ENCODE results near the gene TRAPPC10. TPM values are rescaled to one million over a fixed set of nuclear protein-coding genes. Genes with fewer than 3 reads are reported as not detected.

The TRAPPC10 gene
- total RNA-seq, 1 donor from 2014 or later: 17.5 TPM

- DNase-seq (no peak), ATAC-seq (no peak)
- intact Hi-C loops (cut with micrococcal nuclease): no loop called here
These were observed 46.0 kb downstream of the TRAPPC10 start for GRCh38 chr21:44057960-44058651.

GRCh38 chr21:44058652-44058964, 46.5 kb downstream of the TRAPPC10 start:
- intact Hi-C loops (cut with micrococcal nuclease): no loop called here
- ATAC-seq: no peak
- DNase-seq: no peak

GRCh38 chr21:44058981-44059380, 46.9 kb downstream of the TRAPPC10 start:
- intact Hi-C loops (cut with micrococcal nuclease): no loop called here
- DNase-seq: no peak
- ATAC-seq: no peak

DNA sequence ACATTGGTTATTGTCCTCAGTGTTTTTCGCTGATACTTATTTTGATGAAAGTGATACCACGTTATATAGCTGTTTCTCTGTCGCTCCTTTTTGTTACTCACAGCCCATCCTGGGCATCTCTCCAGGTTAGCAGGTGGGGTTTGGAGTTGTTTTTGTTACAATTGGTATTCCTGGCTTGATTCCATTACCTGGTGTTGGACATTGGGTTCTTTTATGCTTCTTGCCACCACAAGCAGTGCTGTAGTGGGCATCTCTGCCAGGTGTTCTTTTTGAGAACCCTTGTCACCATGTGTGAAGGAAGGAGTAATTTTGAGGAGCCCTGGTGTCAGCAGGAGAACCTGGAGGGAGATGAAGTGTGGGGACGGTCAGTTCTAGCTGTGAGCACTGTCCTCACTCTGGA, 47.6 kb downstream of the TRAPPC10 start:
- DNase-seq (no peak), ATAC-seq (no peak)
- intact Hi-C loops (cut with micrococcal nuclease): no loop called here

- DNase-seq (no peak), ATAC-seq (no peak)
These were observed 50.3 kb downstream of the TRAPPC10 start for GRCh38 chr21:44062380-44062779.

DNA sequence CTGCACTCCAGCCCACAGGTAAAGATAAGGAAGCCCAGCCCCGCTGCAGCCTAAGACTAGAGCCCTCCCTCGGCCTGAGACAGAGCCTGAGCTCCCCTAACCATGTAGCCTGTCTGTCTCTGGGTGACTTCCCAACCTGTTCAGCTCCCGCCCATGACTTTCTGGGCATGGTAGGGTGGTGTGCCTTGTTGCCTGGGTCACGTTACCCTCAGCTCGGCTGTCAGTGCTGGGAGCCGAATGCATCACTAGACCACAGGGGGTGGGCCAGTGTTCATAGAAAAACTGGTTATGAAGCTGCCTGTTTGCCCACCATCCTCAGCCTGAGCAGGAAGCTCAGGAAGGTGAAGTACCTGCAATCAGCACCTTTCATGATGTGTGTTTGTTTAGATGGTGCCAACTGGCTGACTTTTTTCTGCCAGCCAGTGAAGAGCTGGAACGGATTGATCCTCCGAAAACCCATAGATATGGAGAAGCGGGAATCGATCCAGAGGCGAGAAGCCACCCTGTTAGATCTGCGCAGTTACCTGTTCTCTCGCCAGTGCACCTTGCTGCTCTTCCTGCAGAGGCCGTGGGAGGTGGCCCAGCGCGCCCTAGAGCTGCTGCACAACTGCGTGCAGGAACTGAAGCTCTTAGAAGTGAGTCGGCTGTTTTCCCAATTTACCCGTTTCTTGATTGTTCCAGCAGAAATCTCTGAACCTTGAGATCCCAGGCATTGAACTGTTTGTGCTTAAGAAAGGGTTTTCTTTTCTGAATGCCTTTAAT, 51.2 kb downstream of the TRAPPC10 start:
- DNase-seq: no peak
- intact Hi-C loops (cut with micrococcal nuclease): no loop called here
- no peak for ATAC-seq

More at GRCh38 chr21:44062380-44062779, 50.3 kb downstream of the TRAPPC10 start:
- intact Hi-C loops (cut with micrococcal nuclease): no loop called here

- DNase-seq (no peak), ATAC-seq (no peak)
- intact Hi-C loops (cut with micrococcal nuclease): no loop called here
These were observed 52.8 kb downstream of the TRAPPC10 start for GRCh38 chr21:44064852-44065403.

- ATAC-seq (no peak), DNase-seq (no peak)
- intact Hi-C loops (cut with micrococcal nuclease): no loop called here
These were observed 53.3 kb downstream of the TRAPPC10 start for GRCh38 chr21:44065428-44065827.

GRCh38 chr21:44066116-44066515, 54.0 kb downstream of the TRAPPC10 start:
- ATAC-seq (no peak), DNase-seq (no peak)
- intact Hi-C loops (cut with micrococcal nuclease): no loop called here

DNA sequence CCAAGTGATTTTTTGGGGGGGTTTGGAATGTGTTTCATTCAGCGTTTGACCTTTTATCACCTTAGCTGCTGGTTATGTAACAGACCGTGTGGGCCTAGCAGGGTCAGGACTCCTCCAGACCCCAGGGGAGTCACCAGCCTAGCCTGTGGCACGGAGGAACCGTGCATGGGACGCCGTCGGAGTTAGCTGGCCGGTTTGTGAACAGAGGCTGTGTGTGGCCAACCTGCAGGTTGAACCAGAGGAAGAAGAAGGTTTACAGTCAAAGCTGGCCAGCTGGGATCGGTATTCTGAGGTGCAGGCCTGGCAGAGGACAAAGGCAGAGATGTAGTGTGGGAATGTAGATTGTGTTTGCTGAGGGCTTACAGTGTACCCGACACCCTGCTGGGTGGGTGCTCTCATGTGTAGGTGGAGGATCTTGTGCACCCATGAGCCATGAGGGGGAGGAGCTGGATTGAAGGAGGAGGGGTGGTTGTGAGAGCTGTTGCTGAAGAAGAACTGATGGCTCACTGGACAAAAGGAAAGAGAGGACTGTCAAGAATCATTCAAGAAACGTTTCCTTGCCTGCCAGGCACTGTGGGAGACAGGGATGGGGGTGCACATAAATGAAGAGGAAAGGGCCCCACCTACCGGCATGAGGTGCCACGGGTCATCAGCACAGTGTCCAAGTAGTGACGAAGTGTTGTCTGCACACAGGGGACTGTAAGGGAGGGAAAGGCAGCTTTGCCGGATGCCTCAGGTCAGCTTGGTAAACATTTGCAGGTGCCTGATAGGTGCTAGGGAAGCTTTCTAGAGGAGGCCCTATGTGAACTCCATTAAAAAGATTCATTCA, 55.1 kb downstream of the TRAPPC10 start:
- no peak for DNase-seq
- peak; percentile 24 for ATAC-seq
- intact Hi-C loops (cut with micrococcal nuclease): no loop called here

DNA sequence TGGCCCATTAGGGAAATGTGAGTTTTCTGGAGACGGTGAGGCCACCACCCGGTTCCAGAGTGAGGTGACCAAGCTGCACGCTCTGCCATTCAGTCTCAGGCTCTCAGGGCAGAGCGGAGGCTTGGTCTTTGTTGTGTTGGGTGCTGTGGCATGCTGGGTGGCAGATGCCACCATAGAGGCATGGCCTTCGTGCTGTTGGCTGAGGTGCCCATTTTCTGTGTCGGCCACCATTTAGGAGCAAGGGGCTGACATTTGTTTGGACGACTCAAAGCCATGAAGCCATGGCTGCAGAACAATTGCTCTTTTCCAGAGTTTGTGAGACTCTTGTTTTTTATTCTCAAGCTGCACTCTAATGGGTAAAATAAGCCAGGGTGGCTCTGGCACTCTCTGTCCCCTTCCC, 58.3 kb downstream of the TRAPPC10 start:
- ATAC-seq (no peak), DNase-seq (no peak)
- intact Hi-C loops (cut with micrococcal nuclease): no loop called here

- ATAC-seq (no peak), DNase-seq (no peak)
- intact Hi-C loops (cut with micrococcal nuclease): no loop called here
These were observed 59.4 kb downstream of the TRAPPC10 start for GRCh38 chr21:44071359-44072104.

- ATAC-seq: no peak
- intact Hi-C loops (cut with micrococcal nuclease): no loop called here
- no peak for DNase-seq
These were observed 60.0 kb downstream of the TRAPPC10 start for GRCh38 chr21:44072111-44072510.

GRCh38 chr21:44074315-44074958, 62.3 kb downstream of the TRAPPC10 start:
- intact Hi-C loops (cut with micrococcal nuclease): no loop called here

DNA sequence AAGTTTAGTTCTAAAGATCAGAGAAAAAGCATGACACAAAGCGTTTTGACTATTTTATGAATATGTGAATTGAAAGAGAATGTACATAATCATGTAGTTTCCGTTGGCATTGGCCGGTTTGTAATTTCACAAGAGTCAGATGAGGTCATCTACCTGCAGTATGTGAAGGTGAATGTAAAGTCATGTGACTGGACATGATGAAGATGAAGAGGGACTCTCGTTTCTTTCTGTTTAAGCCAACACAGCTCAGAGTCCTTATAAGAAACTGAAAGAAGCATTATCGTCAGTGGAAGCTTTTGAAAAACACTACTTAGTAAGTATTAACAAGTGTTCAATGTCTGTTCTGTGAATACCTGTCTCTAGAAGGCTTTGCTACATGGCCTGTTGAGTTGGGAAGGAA, 64.2 kb downstream of the TRAPPC10 start:
- DNase-seq: no peak
- no peak for ATAC-seq
- intact Hi-C loops (cut with micrococcal nuclease): no loop called here

More at GRCh38 chr21:44074315-44074958, 62.3 kb downstream of the TRAPPC10 start:
- ATAC-seq (no peak), DNase-seq (no peak)

DNA sequence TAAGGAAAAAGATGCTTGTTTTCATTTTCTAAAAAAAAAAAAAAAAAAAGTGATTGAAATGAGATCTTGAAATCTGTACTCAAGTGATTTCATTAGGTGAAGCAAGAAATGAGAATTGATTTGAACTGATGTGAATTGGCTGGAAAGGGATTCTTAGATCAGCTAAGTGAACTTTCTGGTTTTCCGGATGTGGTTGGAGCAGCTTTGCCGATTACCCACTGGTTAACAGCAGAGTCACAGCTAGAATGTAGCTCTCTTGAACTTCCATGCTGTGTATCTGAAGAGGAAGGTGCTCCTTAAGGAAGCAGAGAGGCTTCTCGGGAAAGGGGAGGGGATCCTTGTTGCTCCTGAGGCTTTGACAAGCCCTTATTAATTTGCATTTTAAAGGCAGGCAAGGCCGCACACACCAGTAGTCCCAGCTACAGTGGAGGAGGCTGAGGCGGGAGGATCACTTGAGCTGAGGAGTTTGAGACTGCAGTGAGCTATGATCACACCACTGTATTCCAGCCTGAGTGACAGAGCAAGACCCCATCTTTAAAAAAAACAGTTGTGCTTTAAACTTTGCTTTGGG, 66.4 kb downstream of the TRAPPC10 start:
- ATAC-seq (no peak), DNase-seq (no peak)
- intact Hi-C loops (cut with micrococcal nuclease): no loop called here

DNA sequence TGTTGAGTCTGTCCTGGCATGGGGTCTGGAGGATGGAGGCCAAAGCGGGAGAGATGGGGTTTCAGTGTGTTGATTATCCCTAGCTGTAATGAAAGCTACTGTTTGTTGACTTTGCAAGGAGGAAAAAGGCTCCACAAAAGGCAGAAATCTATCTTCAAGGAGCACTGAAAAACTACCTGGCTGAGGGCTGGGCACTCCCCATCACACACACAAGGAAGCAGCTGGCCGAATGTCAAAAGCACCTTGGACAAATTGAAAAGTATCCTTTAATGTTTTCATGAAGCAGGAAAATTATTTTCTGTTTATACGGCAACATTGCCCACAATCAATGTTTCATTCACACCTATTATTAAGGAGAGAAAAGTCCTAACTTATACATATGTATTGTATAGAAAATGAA, 67.3 kb downstream of the TRAPPC10 start:
- ATAC-seq: no peak
- no peak for DNase-seq
- intact Hi-C loops (cut with micrococcal nuclease): no loop called here

- no peak for DNase-seq
- intact Hi-C loops (cut with micrococcal nuclease): no loop called here
- no peak for ATAC-seq
These were observed 67.7 kb downstream of the TRAPPC10 start for GRCh38 chr21:44079846-44080245.
